ENCODE measurements around the gene C2CD4C.
"Not testable (repeated sequence)": the region's sequence is repeated elsewhere in the genome, so short reads cannot be mapped to it uniquely, and the experiment has no call there.

The C2CD4C gene

DNA sequence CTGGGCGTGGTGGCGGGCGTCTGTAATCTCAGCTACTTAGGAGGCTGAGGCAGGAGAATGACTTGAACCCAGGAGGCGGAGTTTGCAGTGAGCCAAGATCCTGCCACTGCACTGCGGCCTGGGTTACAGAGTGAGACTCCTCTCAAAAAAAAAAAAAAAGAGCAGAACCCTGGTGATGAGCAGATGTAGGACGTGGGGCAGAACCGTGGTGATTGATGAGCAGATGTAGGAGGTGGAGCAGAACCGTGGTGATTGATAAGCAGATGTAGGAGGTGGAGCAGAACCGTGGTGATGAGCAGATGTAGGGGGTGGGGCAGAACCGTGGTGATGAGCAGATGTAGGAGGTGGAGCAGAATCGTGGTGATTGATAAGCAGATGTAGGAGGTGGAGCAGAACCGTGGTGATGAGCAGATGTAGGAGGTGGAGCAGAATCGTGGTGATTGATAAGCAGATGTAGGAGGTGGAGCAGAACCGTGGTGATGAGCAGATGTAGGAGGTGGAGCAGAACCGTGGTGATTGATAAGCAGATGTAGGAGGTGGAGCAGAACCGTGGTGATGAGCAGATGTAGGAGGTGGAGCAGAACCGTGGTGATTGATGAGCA, 28.2 kb downstream of the C2CD4C start:
- DNase-seq (ENCODE audit: low read depth): not testable (repeated sequence)

DNA sequence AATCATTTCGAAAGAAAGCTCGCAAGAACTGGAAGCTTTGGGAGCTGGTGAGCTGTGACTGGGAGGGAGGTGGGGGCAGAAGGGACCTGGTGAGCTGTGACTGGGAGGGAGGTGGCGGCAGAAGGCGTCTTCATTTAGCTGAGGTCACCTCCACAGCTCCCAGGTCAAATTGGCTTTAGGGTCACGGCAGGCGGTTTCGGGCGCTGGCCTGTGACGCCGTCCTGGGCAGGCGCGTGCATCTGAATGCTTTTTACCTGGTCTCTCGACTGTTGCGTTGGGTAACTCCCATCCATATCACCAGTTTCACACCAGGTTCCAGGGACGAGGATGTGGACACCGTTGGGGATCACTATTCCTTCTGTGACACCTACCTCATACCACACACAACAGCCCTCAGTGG, 29.2 kb downstream of the C2CD4C start:
- no peak for DNase-seq (ENCODE audit: low read depth)

DNA sequence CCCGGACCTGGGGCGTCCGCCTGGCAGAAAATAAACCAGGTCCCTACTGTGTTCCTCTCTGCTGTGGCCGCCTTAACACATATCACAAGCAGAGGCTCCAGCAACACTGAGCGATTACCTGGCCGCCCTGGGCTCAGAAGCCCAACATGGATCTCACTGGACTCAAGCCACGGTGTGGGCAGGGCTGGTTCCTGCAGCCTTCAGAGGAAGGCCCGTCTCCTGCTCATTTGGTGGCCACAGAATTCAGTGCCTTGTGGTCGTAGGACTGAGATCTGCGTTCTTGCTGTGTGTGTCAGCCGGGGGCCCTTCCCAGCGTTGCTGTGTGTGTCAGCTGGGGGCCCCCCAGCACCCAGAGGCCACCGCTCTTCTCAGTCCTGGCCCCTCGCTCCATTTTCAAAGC, 30.2 kb downstream of the C2CD4C start:
- DNase-seq (ENCODE audit: low read depth): no peak

DNA sequence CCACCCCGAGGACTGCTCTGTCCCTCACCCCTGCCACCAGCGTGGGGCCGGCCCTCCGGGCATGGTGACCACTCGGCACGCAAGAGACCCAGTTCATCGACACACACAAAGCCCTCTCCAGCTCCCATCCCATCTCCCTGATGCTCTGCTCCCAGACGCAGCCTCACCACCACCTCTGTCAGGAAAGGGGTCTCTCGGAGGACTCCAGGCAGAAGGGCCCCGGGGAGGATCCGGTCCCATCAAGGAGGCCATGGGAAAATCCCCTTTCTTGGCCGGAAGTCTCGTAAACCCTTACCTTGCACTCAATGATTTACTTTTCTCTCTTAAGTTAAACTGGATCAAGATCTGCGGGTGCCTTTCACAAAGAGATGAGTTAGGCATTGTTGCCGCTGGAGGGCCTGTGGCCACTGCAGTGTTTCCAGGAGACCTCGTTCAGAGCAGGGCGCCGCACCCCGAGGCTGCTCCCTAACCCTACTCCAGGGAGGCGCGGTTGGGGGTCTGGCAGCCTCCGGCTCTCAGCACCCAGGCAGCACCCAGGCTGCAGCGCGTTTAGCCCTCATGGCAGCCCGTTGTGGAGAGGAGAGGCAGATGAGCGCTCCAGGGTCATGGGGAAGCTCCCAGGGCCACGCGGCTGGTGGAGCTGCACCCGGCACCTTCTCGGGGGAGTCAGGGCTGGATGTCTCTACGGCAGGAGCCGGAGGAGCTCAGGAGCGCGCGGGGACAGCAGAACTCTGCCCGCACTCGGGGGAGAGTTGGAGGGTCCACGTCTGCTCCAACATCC, 31.0 kb downstream of the C2CD4C start:
- DNase-seq (ENCODE audit: low read depth): no peak

DNA sequence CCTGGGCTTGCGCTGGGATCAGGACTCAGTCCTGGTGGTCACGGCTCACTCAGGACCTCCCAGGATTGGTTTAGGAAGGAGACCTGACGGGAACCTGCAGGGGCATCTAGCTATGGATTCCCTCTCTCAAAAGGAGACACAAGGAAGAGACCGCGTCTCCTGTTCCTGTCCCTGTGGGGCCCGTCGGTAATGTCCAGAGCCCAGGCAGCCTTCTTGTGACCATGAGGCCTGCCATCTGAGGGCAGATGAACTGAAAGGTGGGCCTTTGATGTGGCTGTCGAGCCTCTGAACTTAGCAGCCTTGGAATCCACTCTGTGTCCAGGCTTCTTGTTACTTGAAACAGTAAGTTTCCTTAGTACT, 32.9 kb downstream of the C2CD4C start:
- DNase-seq (ENCODE audit: low read depth): no peak

DNA sequence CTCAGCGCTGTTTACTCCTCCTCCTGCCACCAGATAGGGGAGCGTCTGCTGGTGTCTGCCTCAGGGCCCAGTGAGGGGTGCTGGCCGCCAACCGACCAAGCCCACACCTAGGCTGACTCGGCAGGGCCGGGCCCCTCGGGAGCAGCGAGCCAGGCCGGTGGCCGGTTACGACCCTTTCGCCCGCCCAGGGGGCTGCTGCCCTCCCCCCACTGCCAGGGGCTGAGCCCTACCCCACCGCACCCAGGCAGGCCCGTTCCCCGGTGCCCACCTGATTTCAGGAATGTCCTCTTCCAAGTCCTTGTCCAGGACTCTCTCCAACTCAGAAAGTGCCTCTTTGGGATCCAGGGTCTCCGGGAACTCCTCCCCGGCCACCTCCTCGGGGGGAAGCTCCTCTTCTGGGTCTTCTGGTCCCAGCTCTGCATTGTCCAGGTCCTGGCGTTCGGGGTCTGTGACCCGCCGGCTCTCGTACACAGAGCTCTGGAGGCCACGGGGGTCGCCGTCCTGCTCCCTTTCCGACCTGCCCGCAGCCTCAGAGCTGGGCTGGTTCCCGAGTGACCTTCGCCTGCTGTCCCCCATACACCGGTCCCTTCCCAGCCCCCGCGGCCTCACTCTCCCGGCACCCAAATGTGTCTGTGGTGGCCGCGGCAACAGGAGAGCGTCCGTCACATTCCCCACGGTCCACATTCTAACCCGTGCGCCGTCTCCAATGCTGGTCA, 33.4 kb downstream of the C2CD4C start:
- no peak for DNase-seq (ENCODE audit: low read depth)

DNA sequence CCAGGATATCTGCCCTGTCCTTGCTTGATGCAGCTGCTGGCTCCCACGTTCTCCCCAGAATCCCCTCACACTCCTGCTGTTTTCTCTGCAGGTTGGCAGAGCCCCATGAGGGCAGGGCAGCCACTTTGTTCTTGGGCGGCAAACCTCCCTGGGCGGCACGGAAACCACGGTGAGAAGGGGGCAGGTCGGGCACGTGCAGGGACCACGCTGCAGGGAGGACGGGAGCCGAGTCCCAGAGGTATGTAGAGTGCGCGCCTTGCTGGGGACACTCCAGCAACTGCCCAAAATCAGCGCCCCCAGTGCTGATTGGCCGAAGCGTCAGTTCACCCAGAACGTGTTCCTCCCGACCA, 34.1 kb downstream of the C2CD4C start:
- DNase-seq (ENCODE audit: low read depth): no peak

DNA sequence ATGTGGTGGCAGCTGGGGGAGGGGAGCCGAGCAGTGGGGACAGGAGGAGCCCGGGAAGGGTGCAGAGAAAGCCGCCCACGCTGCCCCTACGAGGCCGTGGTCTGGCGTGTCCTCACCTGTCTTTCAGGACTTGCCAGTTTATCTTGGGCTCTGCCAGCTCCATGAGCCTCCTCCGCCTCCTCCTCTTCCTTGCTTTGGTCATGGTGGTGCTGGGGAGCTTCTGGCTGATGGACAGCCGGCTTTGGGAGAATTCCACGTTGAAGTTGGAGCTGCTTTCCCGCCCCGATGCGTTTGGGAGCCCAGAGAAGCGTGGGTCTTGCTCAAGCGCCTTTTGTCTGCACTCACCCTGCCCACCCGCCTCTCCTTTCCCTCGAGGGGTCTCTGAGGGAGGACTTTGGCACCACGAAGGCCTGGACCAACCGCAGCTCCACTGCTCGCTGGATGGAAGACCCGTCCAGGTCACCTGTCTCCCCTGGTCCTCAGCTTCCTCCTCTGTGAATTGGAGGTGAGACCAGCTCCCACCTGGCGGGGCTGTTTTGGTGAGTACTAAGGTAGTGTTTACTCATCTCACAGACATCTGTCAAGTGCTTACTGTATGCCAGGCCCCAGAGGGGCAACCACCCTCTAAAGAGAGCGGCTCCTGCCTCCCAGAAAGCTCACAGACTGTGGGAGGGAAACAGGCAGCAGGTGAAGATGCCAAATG, 34.6 kb downstream of the C2CD4C start:
- DNase-seq (ENCODE audit: low read depth): no peak

DNA sequence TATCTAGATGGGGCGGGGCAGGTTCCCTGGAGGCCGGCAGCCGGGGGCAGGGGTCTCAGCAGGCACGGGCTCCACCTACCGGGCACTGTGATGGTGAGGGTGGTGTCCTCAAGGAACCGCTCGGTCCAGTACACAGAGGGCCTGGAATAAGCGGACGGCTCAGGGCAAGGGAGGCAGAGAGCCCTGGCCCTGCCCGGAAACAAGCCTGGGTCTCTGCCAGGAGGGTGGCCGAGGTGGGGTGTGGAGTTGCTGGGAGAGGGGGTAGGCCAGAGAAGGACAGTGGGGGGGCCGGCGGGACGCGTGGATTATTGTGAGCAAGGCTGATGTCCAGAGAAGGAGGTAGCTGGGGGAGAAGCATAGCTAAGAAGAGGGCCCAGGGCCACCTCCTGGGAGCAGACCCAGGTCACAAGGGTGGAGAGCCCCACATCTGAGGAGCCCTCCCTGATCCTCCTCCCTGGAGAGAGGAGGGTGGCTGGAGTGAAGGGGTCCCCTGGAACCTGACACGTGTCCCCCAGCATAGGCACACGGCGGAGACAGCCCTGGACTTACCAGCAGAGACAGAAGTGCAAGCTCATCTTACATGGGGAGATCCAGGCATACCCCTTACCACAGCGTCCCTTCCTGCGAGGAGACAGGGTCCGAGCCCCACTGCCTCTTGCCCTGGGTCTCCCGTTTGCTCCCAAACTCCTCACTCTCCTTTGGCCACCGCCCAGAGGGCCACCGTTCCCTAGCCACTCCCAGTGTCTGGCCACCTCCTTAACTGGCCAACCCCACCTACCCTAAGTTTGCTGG, 35.4 kb downstream of the C2CD4C start:
- no peak for DNase-seq (ENCODE audit: low read depth)

DNA sequence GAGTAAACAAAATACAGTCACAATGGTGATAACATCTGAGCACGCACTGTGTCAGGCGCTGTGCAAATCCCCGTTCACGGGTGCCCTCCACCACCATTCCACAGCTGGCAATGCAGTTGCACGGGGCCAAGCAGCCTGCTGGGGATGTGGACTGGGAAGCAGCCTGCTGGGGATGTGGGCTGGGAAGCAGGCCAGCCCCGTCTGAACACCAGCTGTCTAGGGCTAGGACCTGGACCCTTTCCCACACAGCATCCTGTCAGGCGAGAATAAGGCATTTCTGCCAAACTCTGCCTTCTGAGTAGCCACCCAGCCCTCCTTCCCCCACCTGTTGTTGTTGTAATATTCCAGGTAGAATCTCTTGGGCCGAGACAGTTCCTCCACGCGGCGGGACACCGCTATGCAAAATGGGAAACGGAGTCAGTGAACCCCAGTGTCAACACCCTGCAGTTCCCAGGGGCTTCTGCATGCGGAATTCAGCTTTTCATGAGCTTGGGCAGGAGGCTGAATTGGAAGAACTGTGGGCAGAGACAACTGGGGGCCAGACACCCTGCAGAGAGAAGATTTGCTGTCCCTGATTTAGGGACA, 36.5 kb downstream of the C2CD4C start:
- DNase-seq (ENCODE audit: low read depth): no peak

DNA sequence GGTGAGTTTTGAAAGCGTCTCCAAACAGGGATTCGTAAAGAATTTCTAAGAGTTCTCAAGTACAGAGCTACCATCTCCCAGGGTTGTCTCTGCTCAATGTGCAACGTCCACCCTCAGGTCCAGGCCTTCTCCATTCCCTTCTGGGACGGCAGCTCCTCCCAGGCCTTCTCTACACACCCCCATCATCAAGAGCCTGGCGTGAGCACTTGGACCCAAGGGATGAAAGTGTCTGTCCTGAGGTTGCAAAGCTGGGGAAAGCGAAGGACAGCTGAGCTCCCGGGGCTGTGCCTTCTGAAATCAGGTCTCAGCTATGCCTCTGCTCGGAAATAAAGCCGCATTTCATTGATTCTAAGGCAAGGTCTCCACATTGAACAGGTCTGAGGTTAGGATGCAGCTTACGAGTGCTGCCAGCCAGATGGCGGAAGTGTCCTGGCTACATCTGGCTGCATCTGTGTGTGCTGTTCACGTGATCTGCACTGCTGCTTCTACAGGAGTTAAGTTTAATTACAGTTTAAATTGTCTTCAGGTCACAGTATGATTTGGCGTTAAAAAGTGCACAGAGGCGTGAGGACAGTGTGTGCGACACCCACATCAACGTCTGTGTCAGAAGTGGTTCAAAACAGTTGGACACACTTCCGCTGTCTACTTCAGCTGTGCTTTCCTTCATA, 37.3 kb downstream of the C2CD4C start:
- DNase-seq (ENCODE audit: low read depth): no peak

DNA sequence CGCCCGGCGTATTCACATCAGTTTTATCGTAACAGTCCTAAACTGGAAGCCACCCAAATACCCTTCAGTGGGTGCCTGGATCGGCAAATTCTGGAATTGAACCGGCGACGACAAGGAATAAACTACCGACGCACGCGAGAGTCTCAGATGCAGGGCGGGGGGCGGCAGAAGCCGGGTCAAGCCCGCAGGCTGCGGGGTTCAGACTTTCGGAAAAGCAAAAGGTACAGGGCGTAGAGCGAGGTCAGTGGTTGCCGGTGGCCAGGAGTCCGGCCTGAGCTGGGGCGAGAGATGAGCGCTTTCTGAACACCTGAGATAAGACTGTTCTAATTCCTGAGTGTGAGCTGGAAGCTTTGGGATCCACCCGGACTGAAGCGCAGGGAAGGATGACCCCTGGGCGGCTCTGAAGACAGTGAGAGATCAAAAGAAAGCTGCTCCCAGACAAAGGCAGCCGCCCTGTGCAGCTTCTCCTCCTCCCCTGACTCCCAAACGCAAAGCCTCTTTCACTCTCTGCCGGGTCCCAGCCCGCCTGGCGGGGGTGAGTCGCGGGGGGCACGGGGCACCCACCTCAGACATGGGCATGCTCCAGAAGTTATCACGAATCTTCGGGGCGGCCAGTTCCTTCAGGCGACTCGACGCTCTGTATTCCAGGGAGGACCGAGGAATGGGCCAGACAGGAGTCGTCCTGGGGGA, 38.2 kb downstream of the C2CD4C start:
- DNase-seq (ENCODE audit: low read depth): no peak

DNA sequence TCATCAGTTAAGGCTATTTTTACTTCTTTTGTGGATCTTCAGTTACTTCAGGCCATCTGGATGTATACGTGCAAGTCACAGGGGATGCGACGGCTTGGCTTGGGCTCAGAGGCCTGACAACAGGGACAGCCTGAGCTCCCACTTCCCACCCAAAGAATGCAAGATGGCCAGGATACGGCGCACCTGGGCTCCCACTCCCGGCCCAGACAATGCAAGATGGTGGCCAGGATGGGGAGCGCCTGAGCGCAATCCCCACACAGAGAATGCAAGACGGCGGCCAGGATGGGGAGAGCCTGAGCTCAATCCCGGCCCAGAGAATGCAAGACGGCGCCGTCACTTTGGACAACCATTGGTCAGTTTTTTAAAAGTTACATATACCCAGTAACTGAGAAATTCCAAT, 39.1 kb downstream of the C2CD4C start:
- no peak for DNase-seq (ENCODE audit: low read depth)

DNA sequence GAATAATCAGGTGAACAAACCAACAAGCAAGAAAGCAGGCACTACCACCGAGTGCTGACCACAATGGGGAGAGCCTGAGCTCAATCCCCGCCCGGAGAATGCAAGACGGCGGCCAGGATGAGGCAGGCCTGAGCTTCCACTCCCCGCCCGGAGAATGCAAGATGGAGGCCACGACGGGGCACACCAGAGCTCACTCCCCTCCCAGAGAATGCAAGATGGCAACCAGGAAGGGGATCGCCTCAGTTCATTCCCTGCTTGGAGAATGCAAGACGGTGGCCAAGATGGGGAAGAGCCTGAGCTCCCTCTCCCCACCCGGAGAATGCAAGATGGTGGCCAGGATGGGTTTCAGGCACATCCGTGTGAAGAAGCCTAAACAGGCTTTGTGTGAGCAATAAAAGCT, 39.7 kb downstream of the C2CD4C start:
- DNase-seq (ENCODE audit: low read depth): no peak

DNA sequence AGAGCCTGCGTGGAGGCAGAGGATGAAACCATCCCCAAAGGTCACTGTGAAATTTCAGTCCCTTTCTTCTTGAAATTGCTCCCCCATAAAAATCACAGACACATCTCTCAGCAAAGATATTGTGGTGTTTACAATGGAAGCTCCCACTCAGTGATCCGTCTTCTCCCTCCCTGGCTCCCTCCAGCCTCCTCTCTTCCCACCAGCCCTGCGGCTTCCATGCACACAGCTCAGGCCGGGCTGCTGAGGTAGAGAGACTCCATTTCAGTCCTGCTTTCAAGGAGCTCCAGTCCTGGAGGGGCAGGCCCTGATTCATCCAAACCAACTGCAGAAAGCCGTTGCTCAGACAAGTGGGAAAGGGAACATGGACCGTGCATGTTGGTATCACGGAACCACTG, 40.3 kb downstream of the C2CD4C start:
- DNase-seq (ENCODE audit: low read depth): no peak

DNA sequence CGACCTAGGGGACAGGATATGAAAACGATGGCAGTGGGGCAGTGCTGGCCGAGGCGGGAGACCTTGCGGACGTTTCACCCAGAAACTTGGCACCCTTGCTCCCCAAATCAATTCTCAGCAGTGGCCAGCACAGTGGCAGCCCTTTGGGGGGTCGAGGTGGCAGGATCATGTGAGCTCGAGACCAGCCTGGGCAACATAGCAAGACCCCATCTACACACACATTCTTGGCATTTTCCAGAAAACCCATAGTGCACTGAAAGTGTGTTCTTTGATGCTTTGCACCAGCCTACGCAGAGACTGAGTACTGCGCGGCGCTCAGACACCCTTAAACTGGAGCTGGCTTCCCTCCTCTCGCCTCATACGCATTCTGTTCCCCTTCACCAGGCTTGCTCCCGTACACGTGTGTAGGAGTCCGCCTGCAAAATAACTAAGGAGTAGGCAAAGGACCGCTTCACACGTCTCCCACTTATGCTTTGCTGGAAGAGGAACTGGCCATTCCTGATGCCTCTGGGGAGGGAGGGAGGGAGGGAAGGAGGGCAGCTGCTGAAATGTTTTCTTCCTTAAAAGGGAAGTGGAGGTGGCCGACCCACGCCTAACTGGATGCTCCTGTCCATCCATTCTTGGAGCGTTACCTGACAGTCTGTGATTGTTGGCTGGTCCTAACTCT, 40.9 kb downstream of the C2CD4C start:
- no peak for DNase-seq (ENCODE audit: low read depth)

DNA sequence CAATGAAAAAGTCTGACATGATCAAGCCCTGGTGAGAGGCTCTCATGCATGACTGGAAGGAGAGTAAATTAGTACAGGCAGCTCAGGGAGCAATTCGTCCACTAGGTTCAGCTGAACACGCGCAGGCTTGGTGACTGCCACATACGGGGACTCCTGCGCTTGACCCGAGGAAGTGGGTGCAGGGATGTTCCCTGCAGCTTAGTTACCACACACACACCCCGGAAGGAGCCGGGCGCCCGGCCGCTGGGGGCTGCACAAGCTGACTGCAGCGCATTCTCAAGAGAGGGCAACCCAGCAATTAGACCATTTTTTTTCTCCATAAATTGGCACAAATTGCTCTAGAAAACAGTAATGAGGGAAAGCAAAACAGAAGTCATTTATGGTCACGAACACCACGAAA, 41.4 kb downstream of the C2CD4C start:
- no peak for DNase-seq (ENCODE audit: low read depth)

DNA sequence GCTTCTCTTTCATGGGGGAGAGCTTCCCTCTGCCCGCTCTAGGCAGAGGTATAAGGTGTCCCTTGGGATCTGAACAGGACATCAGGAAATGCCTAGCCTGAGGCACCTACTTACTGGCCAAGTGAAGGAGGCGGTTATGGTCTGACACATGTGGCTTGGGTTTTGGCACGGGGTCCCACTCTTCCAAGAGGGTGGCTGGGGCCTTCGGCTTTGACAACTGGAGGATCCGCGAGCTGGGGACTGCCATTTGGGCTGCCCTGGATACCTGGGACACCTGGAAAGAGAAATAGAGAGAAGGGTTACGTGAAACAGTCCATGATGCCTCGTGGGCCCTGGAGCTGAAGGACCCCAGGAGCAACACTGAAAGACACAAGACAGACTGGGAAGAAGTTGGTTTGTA, 42.0 kb downstream of the C2CD4C start:
- no peak for DNase-seq (ENCODE audit: low read depth)

DNA sequence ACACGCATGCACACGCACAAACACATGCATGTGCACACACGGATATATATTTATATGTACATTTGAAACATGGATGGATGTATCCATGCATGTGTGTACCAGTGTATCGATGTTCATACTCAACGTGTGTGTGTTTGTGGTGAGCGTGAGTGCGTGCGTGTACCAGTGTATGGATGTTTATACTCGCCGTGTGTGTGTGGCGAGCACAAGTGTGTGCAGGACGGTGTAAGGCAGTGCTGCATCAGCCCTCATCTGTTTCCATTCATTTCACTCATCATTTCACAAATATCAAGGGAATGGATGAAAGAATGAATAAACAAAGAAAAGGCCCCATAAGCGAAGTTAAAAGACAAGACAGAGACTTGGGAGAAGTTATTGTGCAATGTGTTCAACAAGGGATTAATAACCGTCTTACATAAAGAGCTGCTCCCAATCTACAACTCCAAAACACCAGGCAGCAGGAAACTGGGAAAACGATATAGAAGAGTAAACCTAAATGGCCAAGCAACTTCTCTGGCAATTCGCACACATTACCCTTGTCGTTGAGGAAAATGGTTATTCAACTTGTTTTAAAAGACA, 42.7 kb downstream of the C2CD4C start:
- no peak for DNase-seq (ENCODE audit: low read depth)
